H9 (cell line): ENCODE measurements around the gene SERPINA3. TPM values are rescaled to one million over a fixed set of nuclear protein-coding genes. Genes with fewer than 3 reads are reported as not detected.

Source experiments
- DNase-seq: peaks from one replicate; pipeline ENCODE4 v3.0.0-alpha.2; 2017
- H2AFZ ChIP-seq: one replicate; pipeline ENCODE4 v1.6.1; 2013; ENCODE audit warnings: mild to moderate bottlenecking, low read length, control low read depth, moderate library complexity
- H2AK5ac ChIP-seq: 2 replicates; pipeline ENCODE4 v1.6.1; 2013; ENCODE audit warnings: low read length, control low read depth, mixed read lengths; ENCODE audit not compliant: insufficient read length
- H2BK120ac ChIP-seq: one replicate; pipeline ENCODE4 v1.6.1; 2013; ENCODE audit warnings: low read depth, mild to moderate bottlenecking, low read length, control low read depth, inconsistent platforms; ENCODE audit not compliant: poor library complexity, severe bottlenecking
- H2BK12ac ChIP-seq: 2 replicates; pipeline ENCODE4 v1.6.1; 2013; ENCODE audit warnings: low read length, control low read depth, mixed read lengths, low read depth; ENCODE audit not compliant: insufficient read length
- H2BK15ac ChIP-seq: 2 replicates; pipeline ENCODE4 v1.6.1; 2013; ENCODE audit warnings: low read depth, low read length, control low read depth
- H2BK20ac ChIP-seq: one replicate; pipeline ENCODE4 v1.6.1; 2013; ENCODE audit warnings: low read depth, mild to moderate bottlenecking, low read length, control low read depth, inconsistent platforms; ENCODE audit not compliant: poor library complexity, severe bottlenecking
- H2BK5ac ChIP-seq: 2 replicates; pipeline ENCODE4 v1.6.1; 2013; ENCODE audit warnings: low read length, control low read depth, mixed read lengths; ENCODE audit not compliant: insufficient read length
- H3K14ac ChIP-seq: 2 replicates; pipeline ENCODE4 v1.6.1; 2013; ENCODE audit warnings: low read length, control low read depth; ENCODE audit not compliant: insufficient read depth
- H3K18ac ChIP-seq: 2 replicates; pipeline ENCODE4 v1.6.1; 2013; ENCODE audit warnings: low read depth, mild to moderate bottlenecking, mixed read lengths, low read length, control low read depth; ENCODE audit not compliant: insufficient read length
- H3K23ac ChIP-seq: 2 replicates; pipeline ENCODE4 v1.6.1; 2013; ENCODE audit warnings: low read length, control low read depth, mixed read lengths, low read depth; ENCODE audit not compliant: insufficient read length
- H3K23me2 ChIP-seq: 2 replicates; pipeline ENCODE4 v1.6.1; 2013; ENCODE audit warnings: low read depth, mild to moderate bottlenecking, mixed read lengths, low read length, control low read depth; ENCODE audit not compliant: insufficient read length, poor library complexity, severe bottlenecking
- H3K27ac ChIP-seq: 2 replicates; pipeline ENCODE4 v1.5.1; 2013; ENCODE audit warnings: low read length, control low read depth, mixed read lengths, low read depth; ENCODE audit not compliant: insufficient read length
- H3K27me3 ChIP-seq: 2 replicates; pipeline ENCODE4 v1.6.1; 2013; ENCODE audit warnings: low read length, control low read depth, inconsistent platforms; ENCODE audit not compliant: insufficient read depth
- H3K4ac ChIP-seq: 2 replicates; pipeline ENCODE4 v1.6.1; 2013; ENCODE audit warnings: low read depth, mild to moderate bottlenecking, control low read depth, inconsistent platforms, low read length, moderate library complexity
- H3K4me1 ChIP-seq: 2 replicates; pipeline ENCODE4 v1.6.1; 2013; ENCODE audit warnings: low read length, control low read depth, inconsistent platforms; ENCODE audit not compliant: insufficient read depth
- H3K4me2 ChIP-seq: 2 replicates; pipeline ENCODE4 v1.6.1; 2013; ENCODE audit warnings: low read length, control low read depth, mixed read lengths; ENCODE audit not compliant: insufficient read length, insufficient read depth
- H3K56ac ChIP-seq: 2 replicates; pipeline ENCODE4 v1.6.1; 2013; ENCODE audit warnings: low read depth, mild to moderate bottlenecking, mixed read lengths, low read length, control low read depth; ENCODE audit not compliant: insufficient read length
- H3K79me1 ChIP-seq: 2 replicates; pipeline ENCODE4 v1.6.1; 2013; ENCODE audit warnings: low read depth, mild to moderate bottlenecking, moderate library complexity, low read length, control low read depth, inconsistent platforms; ENCODE audit not compliant: insufficient read depth, poor library complexity, severe bottlenecking
- H3K79me2 ChIP-seq: 2 replicates; pipeline ENCODE4 v1.6.1; 2013; ENCODE audit warnings: low read length, control low read depth, inconsistent platforms; ENCODE audit not compliant: insufficient read depth
- H3K9ac ChIP-seq: 2 replicates; pipeline ENCODE4 v1.6.1; 2013; ENCODE audit warnings: low read length, control low read depth, mixed read lengths; ENCODE audit not compliant: insufficient read length; ENCODE audit errors: extremely low read depth
- H3K9me3 ChIP-seq: one replicate; pipeline ENCODE4 v1.6.1; 2013; ENCODE audit warnings: low read depth, low read length, inconsistent platforms; ENCODE audit not compliant: control insufficient read depth
- H3T11ph ChIP-seq: one replicate; pipeline ENCODE4 v1.6.1; 2013; ENCODE audit warnings: mild to moderate bottlenecking, low read length, control low read depth, inconsistent platforms
- H4K20me1 ChIP-seq: one replicate; pipeline ENCODE4 v1.6.1; 2013; ENCODE audit not compliant: control insufficient read depth, insufficient read length, insufficient read depth
- H4K5ac ChIP-seq: 2 replicates; pipeline ENCODE4 v1.6.1; 2013; ENCODE audit warnings: low read depth, mild to moderate bottlenecking, mixed read lengths, low read length, control low read depth; ENCODE audit not compliant: insufficient read length
- H4K8ac ChIP-seq: replicated peaks from 2 replicates; pipeline ENCODE4 v1.6.1; 2013; ENCODE audit warnings: low read length, control low read depth, mixed read lengths, low read depth; ENCODE audit not compliant: insufficient read length
- H4K91ac ChIP-seq: 2 replicates; pipeline ENCODE4 v1.6.1; 2013; ENCODE audit warnings: low read depth, mild to moderate bottlenecking, moderate library complexity, mixed read lengths, low read length, control low read depth; ENCODE audit not compliant: insufficient read length
- H3K27ac Mint-ChIP-seq, 3 experiments: 2 replicates in 2 of 3; 3 replicates in 1 of 3; pipeline ENCODE4 v1.8.0; 2020 to 2021; ENCODE audit warnings: mixed read lengths in 3 of 3, mild to moderate bottlenecking in 1 of 3, moderate library complexity in 1 of 3
- H3K27me3 Mint-ChIP-seq: 2 replicates; pipeline ENCODE4 v1.8.0; 2021; ENCODE audit warnings: low read depth, mild to moderate bottlenecking, moderate library complexity, mixed read lengths
- H3K36me3 Mint-ChIP-seq, 3 experiments: 2 replicates in 2 of 3; 3 replicates in 1 of 3; pipeline ENCODE4 v1.8.0; 2020 to 2021; ENCODE audit warnings: low read depth in 3 of 3, mixed read lengths in 3 of 3; ENCODE audit not compliant: insufficient read depth in 1 of 3
- H3K4me1 Mint-ChIP-seq, 2 experiments: 2 replicates each; pipeline ENCODE4 v1.8.0; 2020; ENCODE audit warnings: mixed read lengths in 2 of 2
- H3K4me3 Mint-ChIP-seq, 2 experiments: 2 replicates in 1 of 2; 3 replicates in 1 of 2; pipeline ENCODE4 v1.8.0; 2020 to 2021; ENCODE audit warnings: mild to moderate bottlenecking in 2 of 2, mixed read lengths in 2 of 2, moderate library complexity in 1 of 2
- H3K9me3 Mint-ChIP-seq, 2 experiments: 2 replicates in 1 of 2; 3 replicates in 1 of 2; pipeline ENCODE4 v1.8.0; 2020; ENCODE audit warnings: mild to moderate bottlenecking in 2 of 2, mixed read lengths in 2 of 2, moderate library complexity in 1 of 2
- CTCF ChIP-seq: fragments of 200-600 bp; sonication (generic); conservative IDR thresholded peaks from 3 replicates; pipeline ENCODE4 v1.8.0; 2021; ENCODE audit warnings: antibody characterized with exemption, mild to moderate bottlenecking
- WGBS: extraction: QIAGEN DNeasy Blood & Tissue Kit; methylation state at CpG from one replicate; pipeline ENCODE4 v1.1.7; 2013; ENCODE audit warnings: missing lambda C conversion rate, low lambda C conversion rate, mixed read lengths; ENCODE audit not compliant: insufficient read length; ENCODE audit errors: extremely low coverage; 5-methylcytosine and 5-hydroxymethylcytosine counted together
- total RNA-seq: library from RNA; stranded (reverse); gene quantifications from 2 replicates; pipeline ENCODE4 v1.2.1, GENCODE V29; 2021

The SERPINA3 gene
- total RNA-seq, 1 experiment from 2014 or later, result not detected

- Histone ChIP-seq H3K27ac (no peak overlapping the region), H3K4me1 (no peaks in the 10 kb centered on the region), H2AK5ac (no peak overlapping the region), H3T11ph (no peak overlapping the region), H2BK20ac (no peak overlapping the region), H3K18ac (no peak overlapping the region), H3K79me1 (no peaks in the 10 kb centered on the region), H3K9ac (no peak overlapping the region), H3K4ac (no peak overlapping the region), H3K4me2 (no peak overlapping the region), H3K9me3 (no peaks in the 10 kb centered on the region), H4K91ac (no peak overlapping the region), H2BK12ac (no peak overlapping the region), H2BK5ac (no peak overlapping the region), H4K20me1 (no peaks in the 10 kb centered on the region), H2AFZ (no peak overlapping the region), H4K8ac (no peak overlapping the region), H3K27me3 (no peaks in the 10 kb centered on the region), H3K14ac (no peak overlapping the region), H3K79me2 (no peaks in the 10 kb centered on the region), H3K23ac (no peak overlapping the region), H3K23me2 (no peaks in the 10 kb centered on the region), H2BK120ac (no peak overlapping the region), H3K56ac (no peak overlapping the region), H2BK15ac (no peak overlapping the region), H4K5ac (no peak overlapping the region)
- TF ChIP-seq CTCF, result no peak
- Mint-ChIP-seq H3K27me3 (peaks cover 18% of the 10 kb centered on the region), H3K4me3 (no peak overlapping the region), H3K4me1 (no peaks in the 10 kb centered on the region), H3K9me3 (no peaks in the 10 kb centered on the region), H3K36me3 (no peaks in the 10 kb centered on the region), H3K27ac (no peak overlapping the region; a peak in 1 of 7 replicates)
- no peak for DNase-seq
- no CpG with 5 or more reads among the region's 6 CpGs for WGBS
Observed at GRCh38 chr14:94570002-94570400, 42.2 kb upstream of the SERPINA3 start.
